ENCODE results near the gene CENPN.

CENPN gene

GRCh38 chr16:80974649-80975376 lies 32.2 kb upstream of the CENPN start:
- Histone ChIP-seq H3K4me3 (ENCODE audit: low read depth, low read length) (no peak overlapping the region), H3K79me2 (ENCODE audit: control insufficient read depth, insufficient read depth, low read length, unreplicated experiment) (no peaks in the 10 kb centered on the region), H3K27me3 (ENCODE audit: insufficient read depth, low read length) (no peaks in the 10 kb centered on the region), H3K27ac (ENCODE audit: low read depth, low read length) (no peak overlapping the region), H2AFZ (ENCODE audit: low read length, unreplicated experiment) (no peak overlapping the region), H3K4me1 (ENCODE audit: control insufficient read depth, insufficient read depth, low read length, unreplicated experiment) (peaks cover 6% of the 10 kb centered on the region), H3K36me3 (ENCODE audit: insufficient read depth, low read length) (0 out of 2 replicates have a peak, but pooled peaks cover 4% of the 10 kb centered on the region)

GRCh38 chr16:80976946-80977345 lies 30.1 kb upstream of the CENPN start:
- Histone ChIP-seq H2AFZ (ENCODE audit: low read length, unreplicated experiment) (no peak overlapping the region), H3K4me3 (ENCODE audit: low read depth, low read length) (no peak overlapping the region), H3K27me3 (ENCODE audit: insufficient read depth, low read length) (no peaks in the 10 kb centered on the region), H3K79me2 (ENCODE audit: control insufficient read depth, insufficient read depth, low read length, unreplicated experiment) (peaks cover 9% of the 10 kb centered on the region), H3K27ac (ENCODE audit: low read depth, low read length) (no peak overlapping the region), H3K36me3 (ENCODE audit: insufficient read depth, low read length) (peaks cover 8% of the 10 kb centered on the region; the same call in 1 of the 2 replicates), H3K4me1 (ENCODE audit: control insufficient read depth, insufficient read depth, low read length, unreplicated experiment) (peaks cover 6% of the 10 kb centered on the region)

- Histone ChIP-seq H3K4me3 (ENCODE audit: low read depth, low read length) (no peak overlapping the region), H3K27me3 (ENCODE audit: insufficient read depth, low read length) (no peaks in the 10 kb centered on the region), H3K4me1 (ENCODE audit: control insufficient read depth, insufficient read depth, low read length, unreplicated experiment) (no peaks in the 10 kb centered on the region), H3K79me2 (ENCODE audit: control insufficient read depth, insufficient read depth, low read length, unreplicated experiment) (peaks cover 27% of the 10 kb centered on the region), H3K27ac (ENCODE audit: low read depth, low read length) (no peak overlapping the region), H3K36me3 (ENCODE audit: insufficient read depth, low read length) (peaks cover 8% of the 10 kb centered on the region; the same call in 1 of the 2 replicates), H2AFZ (ENCODE audit: low read length, unreplicated experiment) (no peak overlapping the region)
Measured at GRCh38 chr16:80981103-80981502, 25.9 kb upstream of the CENPN start.

GRCh38 chr16:80982646-80983045 lies 24.4 kb upstream of the CENPN start:
- H3K79me2 ChIP-seq (ENCODE audit: control insufficient read depth, insufficient read depth, low read length, unreplicated experiment), result peaks cover 40% of the 10 kb centered on the region
- no peak overlapping the region for H2AFZ ChIP-seq (ENCODE audit: low read length, unreplicated experiment)
- peaks cover 8% of the 10 kb centered on the region; the same call in 1 of the 2 replicates for H3K36me3 ChIP-seq (ENCODE audit: insufficient read depth, low read length)
- H3K4me3 ChIP-seq (ENCODE audit: low read depth, low read length), result no peak overlapping the region
- peaks cover 4% of the 10 kb centered on the region for H3K4me1 ChIP-seq (ENCODE audit: control insufficient read depth, insufficient read depth, low read length, unreplicated experiment)
- no peaks in the 10 kb centered on the region for H3K27me3 ChIP-seq (ENCODE audit: insufficient read depth, low read length)
- H3K27ac ChIP-seq (ENCODE audit: low read depth, low read length), result no peak overlapping the region

GRCh38 chr16:80984124-80984892 lies 22.7 kb upstream of the CENPN start:
- H3K4me3 ChIP-seq (ENCODE audit: low read depth, low read length), result no peak overlapping the region
- no peak overlapping the region for H2AFZ ChIP-seq (ENCODE audit: low read length, unreplicated experiment)
- H3K27me3 ChIP-seq (ENCODE audit: insufficient read depth, low read length), result no peaks in the 10 kb centered on the region
- H3K79me2 ChIP-seq (ENCODE audit: control insufficient read depth, insufficient read depth, low read length, unreplicated experiment), result peaks cover 55% of the 10 kb centered on the region
- peaks cover 5% of the 10 kb centered on the region for H3K4me1 ChIP-seq (ENCODE audit: control insufficient read depth, insufficient read depth, low read length, unreplicated experiment)
- H3K36me3 ChIP-seq (ENCODE audit: insufficient read depth, low read length), result peaks cover 4% of the 10 kb centered on the region; the same call in 1 of the 2 replicates
- H3K27ac ChIP-seq (ENCODE audit: low read depth, low read length), result no peak overlapping the region

- Histone ChIP-seq H3K27ac (ENCODE audit: low read depth, low read length) (no peak overlapping the region), H3K4me1 (ENCODE audit: control insufficient read depth, insufficient read depth, low read length, unreplicated experiment) (peaks cover 13% of the 10 kb centered on the region), H2AFZ (ENCODE audit: low read length, unreplicated experiment) (no peak overlapping the region), H3K36me3 (ENCODE audit: insufficient read depth, low read length) (peaks cover 4% of the 10 kb centered on the region; the same call in 1 of the 2 replicates), H3K4me3 (ENCODE audit: low read depth, low read length) (no peak overlapping the region), H3K79me2 (ENCODE audit: control insufficient read depth, insufficient read depth, low read length, unreplicated experiment) (peaks cover 65% of the 10 kb centered on the region), H3K27me3 (ENCODE audit: insufficient read depth, low read length) (no peaks in the 10 kb centered on the region)
Measured at GRCh38 chr16:80985611-80986010, 21.4 kb upstream of the CENPN start.

- H3K4me3 ChIP-seq (ENCODE audit: low read depth, low read length), result no peak overlapping the region
- H3K27ac ChIP-seq (ENCODE audit: low read depth, low read length), result no peak overlapping the region
- peaks cover 13% of the 10 kb centered on the region for H3K4me1 ChIP-seq (ENCODE audit: control insufficient read depth, insufficient read depth, low read length, unreplicated experiment)
Measured at GRCh38 chr16:80986557-80986956, 20.5 kb upstream of the CENPN start.

GRCh38 chr16:80988756-80989155 lies 18.3 kb upstream of the CENPN start:
- Histone ChIP-seq H3K79me2 (ENCODE audit: control insufficient read depth, insufficient read depth, low read length, unreplicated experiment) (peaks cover 71% of the 10 kb centered on the region), H3K27ac (ENCODE audit: low read depth, low read length) (no peak overlapping the region), H3K27me3 (ENCODE audit: insufficient read depth, low read length) (no peaks in the 10 kb centered on the region), H3K36me3 (ENCODE audit: insufficient read depth, low read length) (no peaks in the 10 kb centered on the region), H3K4me1 (ENCODE audit: control insufficient read depth, insufficient read depth, low read length, unreplicated experiment) (peaks cover 29% of the 10 kb centered on the region), H3K4me3 (ENCODE audit: low read depth, low read length) (no peak overlapping the region), H2AFZ (ENCODE audit: low read length, unreplicated experiment) (no peak overlapping the region)

More at GRCh38 chr16:80986557-80986956, 20.5 kb upstream of the CENPN start:
- Histone ChIP-seq H3K79me2 (ENCODE audit: control insufficient read depth, insufficient read depth, low read length, unreplicated experiment) (peaks cover 70% of the 10 kb centered on the region), H2AFZ (ENCODE audit: low read length, unreplicated experiment) (no peak overlapping the region), H3K27me3 (ENCODE audit: insufficient read depth, low read length) (no peaks in the 10 kb centered on the region), H3K36me3 (ENCODE audit: insufficient read depth, low read length) (0 out of 2 replicates have a peak, but pooled peaks cover 2% of the 10 kb centered on the region)

- no peaks in the 10 kb centered on the region for H3K27me3 ChIP-seq (ENCODE audit: insufficient read depth, low read length)
- no peaks in the 10 kb centered on the region for H3K36me3 ChIP-seq (ENCODE audit: insufficient read depth, low read length)
- no peak overlapping the region for H3K4me3 ChIP-seq (ENCODE audit: low read depth, low read length)
- H3K4me1 ChIP-seq (ENCODE audit: control insufficient read depth, insufficient read depth, low read length, unreplicated experiment), result peaks cover 40% of the 10 kb centered on the region
- H3K79me2 ChIP-seq (ENCODE audit: control insufficient read depth, insufficient read depth, low read length, unreplicated experiment), result peaks cover 76% of the 10 kb centered on the region
- H3K27ac ChIP-seq (ENCODE audit: low read depth, low read length), result no peak overlapping the region
- no peak overlapping the region for H2AFZ ChIP-seq (ENCODE audit: low read length, unreplicated experiment)
Measured at GRCh38 chr16:80989801-80990200, 17.2 kb upstream of the CENPN start.

- Histone ChIP-seq H3K79me2 (ENCODE audit: control insufficient read depth, insufficient read depth, low read length, unreplicated experiment) (peaks cover 83% of the 10 kb centered on the region), H3K36me3 (ENCODE audit: insufficient read depth, low read length) (no peaks in the 10 kb centered on the region), H3K4me3 (ENCODE audit: low read depth, low read length) (no peak overlapping the region), H3K4me1 (ENCODE audit: control insufficient read depth, insufficient read depth, low read length, unreplicated experiment) (peaks cover 41% of the 10 kb centered on the region), H2AFZ (ENCODE audit: low read length, unreplicated experiment) (no peak overlapping the region), H3K27ac (ENCODE audit: low read depth, low read length) (no peak overlapping the region), H3K27me3 (ENCODE audit: insufficient read depth, low read length) (no peaks in the 10 kb centered on the region)
Measured at GRCh38 chr16:80990577-80990976, 16.4 kb upstream of the CENPN start.

Data from ACC112 (cell line).